Parathyroid adenoma (tissue), 2 donors: Measurements from ENCODE around the gene B3GNT2.
A peak's percentile ranks its signal among the peaks of the same experiment; 100 is the strongest.

ENCODE experiments used
- H2AFZ ChIP-seq: fragments of 300-600 bp; sonication (generic); one replicate; pipeline ENCODE4 v1.7.0; 2017; ENCODE audit warnings: antibody characterized with exemption, mild to moderate bottlenecking
- H3K27ac ChIP-seq: fragments of 300-600 bp; sonication (generic); one replicate; pipeline ENCODE4 v1.7.0; 2017
- H3K27me3 ChIP-seq: fragments of 300-600 bp; sonication (generic); one replicate; pipeline ENCODE4 v1.7.0; 2017; ENCODE audit warnings: low read length; ENCODE audit not compliant: control insufficient read depth, insufficient read depth
- H3K36me3 ChIP-seq: fragments of 300-600 bp; sonication (generic); one replicate; pipeline ENCODE4 v1.7.0; 2017; ENCODE audit warnings: low read length; ENCODE audit not compliant: control insufficient read depth, insufficient read depth
- H3K4me1 ChIP-seq: fragments of 300-600 bp; sonication (generic); one replicate; pipeline ENCODE4 v1.7.0; 2017; ENCODE audit warnings: control low read depth
- H3K4me2 ChIP-seq: fragments of 300-600 bp; sonication (generic); one replicate; pipeline ENCODE4 v1.7.0; 2017; ENCODE audit warnings: low read length
- H3K4me3 ChIP-seq: fragments of 300-600 bp; sonication (generic); one replicate; pipeline ENCODE4 v1.7.0; 2017; ENCODE audit warnings: low read depth, low read length
- H3K79me2 ChIP-seq: fragments of 300-600 bp; sonication (generic); one replicate; pipeline ENCODE4 v1.7.0; 2017; ENCODE audit warnings: control low read depth
- H3K9ac ChIP-seq: fragments of 300-600 bp; sonication (generic); one replicate; pipeline ENCODE4 v1.7.0; 2017; ENCODE audit warnings: mild to moderate bottlenecking
- H3K9me3 ChIP-seq: fragments of 300-600 bp; sonication (generic); one replicate; pipeline ENCODE4 v1.7.0; 2017; ENCODE audit warnings: low read length; ENCODE audit not compliant: control insufficient read depth
- TF ChIP-seq, protein P1 (sequence below): fragments of 300-600 bp; sonication (generic); IDR thresholded peaks from one replicate; pipeline ENCODE4 v1.7.0; 2017; ENCODE audit warnings: antibody characterized with exemption, mild to moderate bottlenecking
- donor health status: primary hyperparathyroidism.

Gene B3GNT2

DNA sequence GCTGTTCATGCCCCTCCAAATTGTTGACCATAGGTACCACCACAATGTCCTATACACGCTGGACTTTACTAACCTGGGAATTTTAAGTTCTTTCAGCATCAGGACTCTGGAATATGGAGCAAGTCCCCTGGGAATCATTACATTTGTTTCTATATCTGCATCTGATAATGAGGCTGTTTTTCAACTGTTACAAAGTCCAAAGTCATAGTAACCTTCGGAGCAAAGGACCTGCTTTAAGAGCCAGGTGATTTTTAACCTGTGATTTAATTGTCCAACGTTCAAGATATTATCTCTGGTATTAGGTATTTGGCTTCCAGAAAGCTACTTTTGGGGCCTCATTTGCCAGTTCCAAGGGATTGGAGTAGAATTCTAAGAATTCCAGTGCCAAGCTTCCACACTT lies 7.5 kb upstream of the B3GNT2 start:
- Histone ChIP-seq H3K27ac (no peak overlapping the region), H3K4me3 (no peak overlapping the region)
- TF ChIP-seq, protein P1, sequence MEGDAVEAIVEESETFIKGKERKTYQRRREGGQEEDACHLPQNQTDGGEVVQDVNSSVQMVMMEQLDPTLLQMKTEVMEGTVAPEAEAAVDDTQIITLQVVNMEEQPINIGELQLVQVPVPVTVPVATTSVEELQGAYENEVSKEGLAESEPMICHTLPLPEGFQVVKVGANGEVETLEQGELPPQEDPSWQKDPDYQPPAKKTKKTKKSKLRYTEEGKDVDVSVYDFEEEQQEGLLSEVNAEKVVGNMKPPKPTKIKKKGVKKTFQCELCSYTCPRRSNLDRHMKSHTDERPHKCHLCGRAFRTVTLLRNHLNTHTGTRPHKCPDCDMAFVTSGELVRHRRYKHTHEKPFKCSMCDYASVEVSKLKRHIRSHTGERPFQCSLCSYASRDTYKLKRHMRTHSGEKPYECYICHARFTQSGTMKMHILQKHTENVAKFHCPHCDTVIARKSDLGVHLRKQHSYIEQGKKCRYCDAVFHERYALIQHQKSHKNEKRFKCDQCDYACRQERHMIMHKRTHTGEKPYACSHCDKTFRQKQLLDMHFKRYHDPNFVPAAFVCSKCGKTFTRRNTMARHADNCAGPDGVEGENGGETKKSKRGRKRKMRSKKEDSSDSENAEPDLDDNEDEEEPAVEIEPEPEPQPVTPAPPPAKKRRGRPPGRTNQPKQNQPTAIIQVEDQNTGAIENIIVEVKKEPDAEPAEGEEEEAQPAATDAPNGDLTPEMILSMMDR: no peak

DNA sequence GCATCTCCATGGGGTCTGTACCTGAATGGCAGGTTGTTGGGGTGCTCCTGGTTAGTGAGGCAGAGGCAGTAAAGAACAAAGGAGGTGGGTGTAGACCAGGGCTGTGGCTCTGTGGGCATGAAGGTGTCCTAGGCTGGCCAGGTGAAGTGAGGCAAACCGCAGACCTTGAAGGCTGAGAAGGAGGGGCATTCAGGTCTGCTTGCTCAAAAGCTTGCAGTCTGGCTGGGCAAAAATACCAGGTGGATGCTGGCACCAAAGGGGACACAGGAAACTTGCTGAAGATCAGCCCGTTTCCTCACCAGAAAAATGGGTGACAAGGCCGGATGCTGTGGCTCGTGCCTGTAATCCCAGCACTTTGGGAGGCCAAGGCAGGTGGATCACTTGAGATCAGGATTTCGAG lies 6.7 kb upstream of the B3GNT2 start:
- no peak overlapping the region for H3K27ac ChIP-seq
- H3K27me3 ChIP-seq: no peaks in the 10 kb centered on the region
- H3K9ac ChIP-seq: no peak overlapping the region
- no peak overlapping the region for H2AFZ ChIP-seq
- no peaks in the 10 kb centered on the region for H3K79me2 ChIP-seq
- TF ChIP-seq, protein P1: no peak
- H3K4me3 ChIP-seq: no peak overlapping the region
- H3K4me2 ChIP-seq: no peak overlapping the region
- H3K9me3 ChIP-seq: no peaks in the 10 kb centered on the region
- H3K36me3 ChIP-seq: no peaks in the 10 kb centered on the region
- H3K4me1 ChIP-seq: no peaks in the 10 kb centered on the region

More for the DNA sequence above, 7.5 kb upstream of the B3GNT2 start:
- H3K9me3 ChIP-seq: no peaks in the 10 kb centered on the region
- no peaks in the 10 kb centered on the region for H3K79me2 ChIP-seq
- no peaks in the 10 kb centered on the region for H3K4me1 ChIP-seq
- H3K36me3 ChIP-seq: no peaks in the 10 kb centered on the region
- no peaks in the 10 kb centered on the region for H3K27me3 ChIP-seq
- no peak overlapping the region for H3K9ac ChIP-seq
- H3K4me2 ChIP-seq: no peak overlapping the region
- H2AFZ ChIP-seq: no peak overlapping the region

DNA sequence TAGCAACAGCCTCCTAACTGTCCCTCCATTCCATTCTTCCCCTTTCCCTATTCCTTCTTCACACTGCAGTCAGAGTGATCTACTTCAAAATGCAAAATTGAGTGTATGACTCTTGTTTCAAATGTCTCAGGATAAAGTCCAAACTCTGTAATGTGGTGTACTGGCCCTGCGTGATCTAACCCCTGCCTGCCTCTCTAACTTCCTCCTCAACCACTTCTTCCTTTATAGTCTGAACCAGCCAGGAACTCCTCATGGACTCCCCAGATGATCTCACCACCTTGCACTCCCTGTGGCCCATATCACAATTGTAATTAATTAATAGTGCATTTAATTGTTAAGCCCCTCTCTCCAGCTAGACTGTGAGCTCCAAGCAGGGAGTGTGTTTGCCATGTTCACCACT lies 3.1 kb upstream of the B3GNT2 start:
- H3K4me1 ChIP-seq: peaks cover under 1% of the 10 kb centered on the region

DNA sequence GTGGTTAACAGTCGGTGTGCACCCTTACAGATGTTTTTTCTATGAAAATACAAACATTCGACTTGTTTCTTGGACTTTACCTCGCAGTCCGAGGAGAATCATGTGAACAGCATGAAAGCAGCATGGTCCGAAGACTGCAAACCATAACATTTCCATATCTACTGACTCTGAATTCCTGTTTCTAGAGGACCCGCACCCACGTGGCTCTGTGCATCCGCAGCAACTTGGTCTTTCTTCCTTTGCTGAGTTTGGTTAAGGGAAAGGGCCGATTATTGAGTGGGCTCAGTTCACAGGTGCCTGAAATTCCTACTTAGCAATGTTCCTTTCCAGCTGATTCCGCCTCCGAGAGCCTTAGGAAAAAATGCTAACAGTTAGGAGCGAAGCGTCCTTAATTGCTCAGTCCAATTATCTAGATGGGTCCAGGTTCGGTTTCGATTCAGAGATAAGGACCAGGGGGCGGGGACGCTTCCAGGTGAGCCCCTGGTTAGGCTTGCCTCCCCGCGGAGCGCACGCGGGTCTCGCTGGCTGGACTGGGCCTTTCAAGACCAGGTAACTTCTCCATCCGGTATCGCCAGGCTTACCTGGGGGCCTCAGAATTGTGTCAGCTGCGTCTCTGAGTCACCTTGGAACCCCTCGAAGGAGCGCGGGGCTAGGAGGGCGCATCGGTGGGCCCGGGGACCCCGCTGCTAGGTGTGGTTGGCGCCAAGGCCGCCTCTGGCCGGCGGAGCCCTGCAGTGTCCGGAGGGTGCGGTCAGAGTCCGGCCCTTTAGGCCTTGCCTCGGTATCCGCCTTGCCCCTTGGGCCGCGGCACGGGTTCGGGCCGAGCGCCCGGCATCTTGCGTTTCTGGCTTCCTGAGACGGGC lies 1.1 kb upstream of the B3GNT2 start:
- H3K4me3 ChIP-seq: peak overlapping the region; percentile 66
- H2AFZ ChIP-seq: peak overlapping the region; percentile 94
- no peaks in the 10 kb centered on the region for H3K27me3 ChIP-seq
- no peaks in the 10 kb centered on the region for H3K36me3 ChIP-seq
- peaks cover 3% of the 10 kb centered on the region for H3K79me2 ChIP-seq
- TF ChIP-seq, protein P1: no peak
- H3K9ac ChIP-seq: no peak overlapping the region
- peaks cover 4% of the 10 kb centered on the region for H3K4me1 ChIP-seq
- peak overlapping the region; percentile 64 for H3K4me2 ChIP-seq
- H3K9me3 ChIP-seq: no peaks in the 10 kb centered on the region
- H3K27ac ChIP-seq: peak overlapping the region; percentile 50

More for the DNA sequence above, 3.1 kb upstream of the B3GNT2 start:
- no peaks in the 10 kb centered on the region for H3K27me3 ChIP-seq
- no peak overlapping the region for H3K9ac ChIP-seq
- H3K4me2 ChIP-seq: no peak overlapping the region
- H3K36me3 ChIP-seq: no peaks in the 10 kb centered on the region
- H3K79me2 ChIP-seq: no peaks in the 10 kb centered on the region
- H3K4me3 ChIP-seq: no peak overlapping the region
- no peak overlapping the region for H2AFZ ChIP-seq
- TF ChIP-seq, protein P1: no peak
- H3K27ac ChIP-seq: no peak overlapping the region
- no peaks in the 10 kb centered on the region for H3K9me3 ChIP-seq
